SK-N-SH (cell line): ENCODE measurements around the gene PEX7. TPM values are rescaled to one million over a fixed set of nuclear protein-coding genes. Genes with fewer than 3 reads are reported as not detected.

Experiments used
- CTCF ChIA-PET: fragments of 300-600, 350-600 bp; formaldehyde crosslinking; extraction: SDS; loops from one replicate; lab custom pipeline; 2021; lab: Yijun Ruan, JAX
- POLR2A ChIA-PET: fragments of 350-600 bp; sonication (Branson Sonifier 250); formaldehyde crosslinking; extraction: SDS; loops from one replicate; lab custom pipeline; 2020; ENCODE audit warnings: antibody characterized with exemption, inconsistent platforms; lab: Yijun Ruan, JAX
- DNase-seq: peaks from one replicate; pipeline ENCODE4 v3.0.0; 2012
- H2AFZ ChIP-seq: fragments of 200-600 bp; sonication (generic); 2 replicates; pipeline ENCODE4 v1.8.1; 2016; ENCODE audit warnings: antibody characterized with exemption, mild to moderate bottlenecking, low read depth
- H3F3A ChIP-seq: fragments of 200-600 bp; sonication (generic); replicated peaks from 2 replicates; pipeline ENCODE3; 2016; ENCODE audit warnings: antibody characterized with exemption, mild to moderate bottlenecking; ENCODE audit not compliant: insufficient read depth
- H3K27ac ChIP-seq, 2 experiments: fragments of 200-500 bp in 1 of 2; fragments of 200-600 bp in 1 of 2; sonication (Bioruptor generic) in 1 of 2; sonication (generic), shearing (Covaris generic) in 1 of 2; 2 replicates each; pipeline versions ENCODE4 v1.5.1 to v1.6.1; 2014 to 2016; ENCODE audit warnings: low read depth in 2 of 2, inconsistent platforms in 1 of 2, low read length in 1 of 2, mild to moderate bottlenecking in 1 of 2, mixed read lengths in 1 of 2
- H3K27me3 ChIP-seq: fragments of 200-600 bp; sonication (generic), shearing (Covaris generic); 2 replicates; pipeline ENCODE4 v1.6.1; 2016; ENCODE audit warnings: mixed run types; ENCODE audit not compliant: insufficient read depth
- H3K36me3 ChIP-seq, 2 experiments: fragments of 200-500 bp in 1 of 2; fragments of 200-600 bp in 1 of 2; sonication (Bioruptor generic) in 1 of 2; sonication (generic) in 1 of 2; replicated peaks in 1 of 2; 2 replicates each; pipeline versions ENCODE3 to v1.5.1; 2014 to 2016; ENCODE audit warnings: low read length in 1 of 2, mild to moderate bottlenecking in 1 of 2; ENCODE audit not compliant: insufficient read depth in 2 of 2, control insufficient read depth in 1 of 2
- H3K4me1 ChIP-seq, 2 experiments: fragments of 200-500 bp in 1 of 2; fragments of 200-600 bp in 1 of 2; sonication (Bioruptor generic) in 1 of 2; sonication (generic), shearing (Covaris generic) in 1 of 2; 2 replicates each; pipeline versions ENCODE4 v1.5.1 to v1.6.1; 2014 to 2016; ENCODE audit warnings: low read depth in 1 of 2, low read length in 1 of 2, mixed run types in 1 of 2; ENCODE audit not compliant: insufficient read depth in 2 of 2, control insufficient read depth in 1 of 2
- H3K4me2 ChIP-seq: fragments of 200-600 bp; sonication (generic), shearing (Covaris generic); 2 replicates; pipeline ENCODE4 v1.6.1; 2017; ENCODE audit warnings: mixed run types
- H3K4me3 ChIP-seq, 2 experiments: fragments of 200-500 bp in 1 of 2; fragments of 200-600 bp in 1 of 2; sonication (Bioruptor generic) in 1 of 2; sonication (generic), shearing (Covaris generic) in 1 of 2; 2 replicates each; pipeline versions ENCODE4 v1.5.1 to v1.8.1; 2014 to 2016; ENCODE audit warnings: low read depth in 2 of 2, inconsistent platforms in 1 of 2, low read length in 1 of 2, mild to moderate bottlenecking in 1 of 2, mixed read lengths in 1 of 2, moderate library complexity in 1 of 2
- H3K79me2 ChIP-seq: fragments of 200-600 bp; sonication (generic); 2 replicates; pipeline ENCODE4 v1.8.1; 2017; ENCODE audit warnings: mild to moderate bottlenecking; ENCODE audit not compliant: insufficient read depth
- H3K9ac ChIP-seq: fragments of 200-600 bp; sonication (generic); 2 replicates; pipeline ENCODE4 v1.6.1; 2017; ENCODE audit warnings: mixed run types
- H3K9me2 ChIP-seq: fragments of 200-600 bp; sonication (generic); 2 replicates; pipeline ENCODE4 v1.6.1; 2017; ENCODE audit warnings: mixed run types
- H3K9me3 ChIP-seq: fragments of 200-600 bp; sonication (generic); 2 replicates; pipeline ENCODE4 v1.6.1; 2017; ENCODE audit warnings: mixed run types, mild to moderate bottlenecking, moderate library complexity
- H4K20me1 ChIP-seq: fragments of 200-600 bp; sonication (generic); 2 replicates; pipeline ENCODE4 v1.6.1; 2017; ENCODE audit warnings: mild to moderate bottlenecking, mixed run types; ENCODE audit not compliant: insufficient read depth
- ELF1 ChIP-seq: IDR thresholded peaks from 2 replicates; pipeline ENCODE4 v1.4.0; 2012
- EZH2phosphoT487 ChIP-seq: fragments of 200-600 bp; sonication (generic); IDR thresholded peaks from 2 replicates; pipeline ENCODE4 v1.6.1; 2017; ENCODE audit warnings: low read depth, mixed run types, mild to moderate bottlenecking, antibody characterized with exemption, moderate library complexity, borderline replicate concordance
- FOXM1 ChIP-seq: IDR thresholded peaks from 2 replicates; pipeline ENCODE4 v1.4.0; 2012; ENCODE audit warnings: low read depth, mild to moderate bottlenecking
- NRF1 ChIP-seq: IDR thresholded peaks from 2 replicates; pipeline ENCODE4 v1.6.1; 2012; ENCODE audit warnings: low read depth, mild to moderate bottlenecking, low read length
- PBX3 ChIP-seq: IDR thresholded peaks from 2 replicates; pipeline ENCODE4; 2012
- POLR2AphosphoS5 ChIP-seq: IDR thresholded peaks from 2 replicates; pipeline ENCODE4 v1.6.1; 2012; ENCODE audit warnings: low read depth, low read length
- RAD21 ChIP-seq: IDR thresholded peaks from 2 replicates; pipeline ENCODE4 v1.6.1; 2012; ENCODE audit warnings: mild to moderate bottlenecking, low read length
- RCOR1 ChIP-seq: fragments of 150-350 bp; IDR thresholded peaks from 2 replicates; pipeline ENCODE4 v1.6.1; 2017; ENCODE audit warnings: antibody characterized with exemption, low read length
- REST ChIP-seq: IDR thresholded peaks from 2 replicates; pipeline ENCODE4 v1.6.1; 2012; ENCODE audit warnings: mild to moderate bottlenecking, low read depth, low read length, moderate library complexity
- RFX5 ChIP-seq: IDR thresholded peaks from 2 replicates; pipeline ENCODE4 v1.6.1; 2012; ENCODE audit warnings: mild to moderate bottlenecking, improper control_type of control experiment, low read length
- RXRA ChIP-seq: IDR thresholded peaks from 2 replicates; pipeline ENCODE4 v1.4.0; 2012; ENCODE audit warnings: low read depth, mild to moderate bottlenecking, borderline replicate concordance
- TAF1 ChIP-seq: IDR thresholded peaks from 2 replicates; pipeline ENCODE4 v1.6.1; 2012; ENCODE audit warnings: low read depth, mild to moderate bottlenecking, low read length, moderate library complexity, borderline replicate concordance
- TCF12 ChIP-seq: IDR thresholded peaks from 2 replicates; pipeline ENCODE4 v1.4.0; 2012
- USF2 ChIP-seq: fragments of 150-350 bp; IDR thresholded peaks from 2 replicates; pipeline ENCODE4 v1.6.1; 2017; ENCODE audit warnings: antibody characterized with exemption, low read length, low read depth, borderline replicate concordance
- YY1 ChIP-seq: IDR thresholded peaks from 2 replicates; pipeline ENCODE4 v1.4.0; 2012; ENCODE audit warnings: low read depth, mild to moderate bottlenecking
- ZBTB33 ChIP-seq: IDR thresholded peaks from 2 replicates; pipeline ENCODE4 v1.4.0; 2012; ENCODE audit warnings: low read depth, borderline replicate concordance
- WGBS: methylation state at CpG from one replicate; pipeline ENCODE4 v1.1.6; 2017; ENCODE audit warnings: low lambda C conversion rate; 5-methylcytosine and 5-hydroxymethylcytosine counted together
- polyA plus RNA-seq, 3 experiments: library from polyadenylated mRNA; depleted of rRNA; stranded (reverse); fragments of >200 nt; gene quantifications; 2 replicates each; pipeline ENCODE4 v1.2.3, GENCODE V29; 2012
- TF ChIP-seq, protein P1 (sequence below): IDR thresholded peaks from 2 replicates; pipeline ENCODE4 v1.4.0; 2012; ENCODE audit warnings: low read depth, borderline replicate concordance
- TF ChIP-seq, protein P2 (sequence below): fragments of 200-600 bp; sonication (generic); IDR thresholded peaks from 2 replicates; pipeline ENCODE4 v1.6.1; 2017; ENCODE audit warnings: antibody characterized with exemption, mild to moderate bottlenecking, moderate library complexity

PEX7 gene
- polyA plus RNA-seq, 1 of the 3 experiments (the other 2 are of a cell fraction) = 10.8 TPM

- ChIA-PET POLR2A (no interaction called here), CTCF (interaction anchor here (0.9 to 1.0 kb wide), 2 partner anchors 154 to 156 kb away, joined by 3 read pairs; no protein-coding TSS in a partner anchor)
- no peaks in the 10 kb centered on the region for H3K27me3 ChIP-seq
- H3K9me3 ChIP-seq = no peaks in the 10 kb centered on the region
- DNase-seq = no peak
- H3K9ac ChIP-seq = no peak overlapping the region
- H2AFZ ChIP-seq = no peak overlapping the region
- H3K4me3 ChIP-seq = no peak overlapping the region
- 83% methylated on average over 1 of the region's 1 CpG for WGBS
- H3F3A ChIP-seq = no peaks in the 10 kb centered on the region
- no peaks in the 10 kb centered on the region for H3K9me2 ChIP-seq
- H3K27ac ChIP-seq = no peak overlapping the region
- H3K4me2 ChIP-seq = no peak overlapping the region
- TF ChIP-seq, protein P1, sequence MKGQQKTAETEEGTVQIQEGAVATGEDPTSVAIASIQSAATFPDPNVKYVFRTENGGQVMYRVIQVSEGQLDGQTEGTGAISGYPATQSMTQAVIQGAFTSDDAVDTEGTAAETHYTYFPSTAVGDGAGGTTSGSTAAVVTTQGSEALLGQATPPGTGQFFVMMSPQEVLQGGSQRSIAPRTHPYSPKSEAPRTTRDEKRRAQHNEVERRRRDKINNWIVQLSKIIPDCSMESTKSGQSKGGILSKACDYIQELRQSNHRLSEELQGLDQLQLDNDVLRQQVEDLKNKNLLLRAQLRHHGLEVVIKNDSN = no peak
- TF ChIP-seq YY1 (no peak), FOXM1 (no peak), TAF1 (no peak), EZH2phosphoT487 (no peak), REST (no peak), NRF1 (no peak), PBX3 (no peak), ELF1 (no peak), RXRA (no peak), TCF12 (no peak), POLR2AphosphoS5 (no peak), RAD21 (no peak), RCOR1 (no peak), ZBTB33 (no peak), USF2 (no peak), RFX5 (no peak)
- TF ChIP-seq, protein P2, sequence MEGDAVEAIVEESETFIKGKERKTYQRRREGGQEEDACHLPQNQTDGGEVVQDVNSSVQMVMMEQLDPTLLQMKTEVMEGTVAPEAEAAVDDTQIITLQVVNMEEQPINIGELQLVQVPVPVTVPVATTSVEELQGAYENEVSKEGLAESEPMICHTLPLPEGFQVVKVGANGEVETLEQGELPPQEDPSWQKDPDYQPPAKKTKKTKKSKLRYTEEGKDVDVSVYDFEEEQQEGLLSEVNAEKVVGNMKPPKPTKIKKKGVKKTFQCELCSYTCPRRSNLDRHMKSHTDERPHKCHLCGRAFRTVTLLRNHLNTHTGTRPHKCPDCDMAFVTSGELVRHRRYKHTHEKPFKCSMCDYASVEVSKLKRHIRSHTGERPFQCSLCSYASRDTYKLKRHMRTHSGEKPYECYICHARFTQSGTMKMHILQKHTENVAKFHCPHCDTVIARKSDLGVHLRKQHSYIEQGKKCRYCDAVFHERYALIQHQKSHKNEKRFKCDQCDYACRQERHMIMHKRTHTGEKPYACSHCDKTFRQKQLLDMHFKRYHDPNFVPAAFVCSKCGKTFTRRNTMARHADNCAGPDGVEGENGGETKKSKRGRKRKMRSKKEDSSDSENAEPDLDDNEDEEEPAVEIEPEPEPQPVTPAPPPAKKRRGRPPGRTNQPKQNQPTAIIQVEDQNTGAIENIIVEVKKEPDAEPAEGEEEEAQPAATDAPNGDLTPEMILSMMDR = no peak
- no peaks in the 10 kb centered on the region for H4K20me1 ChIP-seq
- H3K4me1 ChIP-seq = peaks cover 0 to 3% of the 10 kb centered on the region in 2 experiments; a peak in 2 of 4 replicates
- no peaks in the 10 kb centered on the region for H3K36me3 ChIP-seq
- H3K79me2 ChIP-seq = no peaks in the 10 kb centered on the region
These were observed 24.3 kb upstream of the PEX7 start for GRCh38 chr6:136798044-136798443.
